Esophagus muscularis mucosa (tissue), 3 donors: Measurements from ENCODE around the gene ZNF337.

Experiments used
- CTCF ChIP-seq, 3 experiments: fragments of 200-600 bp in 2 of 3; fragments of 450-650 bp in 1 of 3; sonication (generic) in 2 of 3; IDR thresholded peaks; one replicate each; pipeline ENCODE4 v1.5.1; 2017 to 2019; ENCODE audit warnings: antibody characterized with exemption in 3 of 3, mild to moderate bottlenecking in 2 of 3, moderate library complexity in 1 of 3
- POLR2A ChIP-seq: fragments of 450-650 bp; IDR thresholded peaks from one replicate; pipeline ENCODE4 v1.6.1; 2017; ENCODE audit warnings: antibody characterized with exemption, moderate library complexity, mild to moderate bottlenecking, low read depth

GRCh38 chr20:25644814-25645213 lies 51.8 kb downstream of the ZNF337 start:
- no peak for TF ChIP-seq CTCF (IDR thresholded peaks at IDR 0.05)
- no peak for TF ChIP-seq POLR2A
